Effector memory CD8-positive, alpha-beta T cell (primary cell): Measurements from ENCODE around the gene IQCC.
A peak's percentile ranks its signal among the peaks of the same experiment; 100 is the strongest.

Experiments
- ATAC-seq: fragments of 150-1000 bp; cut with Tn5 transposase; replicated peaks from 2 replicates; pipeline ENCODE4 v1.10.0; 2021; ENCODE audit warnings: mild to moderate bottlenecking, moderate library complexity
- DNase-seq, 3 experiments: peaks; one replicate each; pipeline ENCODE4 v3.0.0; 2021
- H3K27ac Mint-ChIP-seq, 2 donors: one replicate each; pipeline ENCODE4 v1.8.0; 2022; ENCODE audit warnings: mild to moderate bottlenecking in 2 of 2, mixed read lengths in 2 of 2, moderate library complexity in 2 of 2
- H3K27me3 Mint-ChIP-seq, 2 donors: one replicate each; pipeline ENCODE4 v1.8.0; 2022; ENCODE audit warnings: mixed read lengths in 2 of 2
- H3K36me3 Mint-ChIP-seq: one replicate; pipeline ENCODE4 v1.8.0; 2022; ENCODE audit warnings: mild to moderate bottlenecking, moderate library complexity, mixed read lengths; ENCODE audit not compliant: insufficient read depth
- H3K4me1 Mint-ChIP-seq, 2 donors: one replicate each; pipeline ENCODE4 v1.8.0; 2022; ENCODE audit warnings: low read depth in 2 of 2, mixed read lengths in 2 of 2
- H3K4me3 Mint-ChIP-seq, 2 donors: one replicate each; pipeline ENCODE4 v1.8.0; 2022; ENCODE audit warnings: mild to moderate bottlenecking in 2 of 2, mixed read lengths in 2 of 2, moderate library complexity in 2 of 2
- H3K9me3 Mint-ChIP-seq, 2 donors: one replicate each; pipeline ENCODE4 v1.8.0; 2022; ENCODE audit warnings: mixed read lengths in 2 of 2

Gene IQCC

DNA sequence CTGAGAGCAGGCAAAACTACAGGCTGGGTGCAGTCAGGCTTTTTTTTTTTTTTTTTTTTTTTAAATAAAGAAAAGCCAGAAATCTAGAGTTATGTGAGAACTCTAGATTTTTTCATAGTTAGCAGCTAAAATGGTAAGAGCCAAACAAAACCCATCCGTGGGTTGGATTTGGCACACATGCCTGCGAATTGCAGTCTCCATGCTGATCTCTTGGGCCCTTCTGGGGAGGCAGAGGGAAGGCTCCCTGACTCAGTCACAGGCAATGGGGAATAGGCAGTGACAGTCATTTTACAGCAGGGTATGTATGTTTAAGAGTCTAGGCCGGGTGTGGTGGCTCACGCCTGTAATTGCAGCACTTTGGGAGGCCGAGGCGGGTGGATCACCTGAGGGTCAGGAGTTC lies 23.4 kb upstream of the IQCC start:
- H3K4me3 Mint-ChIP-seq: peak overlapping the region in 1 of 2 donors; percentile 3
- ATAC-seq (no peak), DNase-seq (no peak)
- H3K9me3 Mint-ChIP-seq: no peaks in the 10 kb centered on the region
- peaks cover 40 to 42% of the 10 kb centered on the region in 2 donors for H3K4me1 Mint-ChIP-seq
- H3K27ac Mint-ChIP-seq: peak overlapping the region in 1 of 2 donors; percentile 29
- H3K36me3 Mint-ChIP-seq: peaks cover 65% of the 10 kb centered on the region
- no peaks in the 10 kb centered on the region for H3K27me3 Mint-ChIP-seq

DNA sequence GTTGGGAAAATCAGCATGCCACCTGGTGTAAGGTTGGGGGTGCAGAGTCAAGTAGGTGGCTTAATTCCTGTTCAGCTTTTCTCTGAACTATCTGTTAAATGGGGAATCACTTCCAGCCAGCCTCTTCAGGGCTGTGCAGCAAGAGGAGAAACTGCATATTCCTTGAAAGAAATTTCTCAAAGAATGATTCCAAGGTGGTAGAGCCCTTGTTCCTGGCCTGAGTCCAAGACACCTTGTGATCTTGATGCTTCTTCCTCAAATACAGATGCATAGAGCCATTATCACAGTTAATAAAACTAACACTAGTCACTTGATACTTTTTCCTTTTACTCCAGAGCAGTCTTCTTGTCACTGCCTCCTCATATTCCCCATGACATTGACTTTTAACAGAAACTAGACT lies 20.8 kb upstream of the IQCC start:
- Mint-ChIP-seq H3K9me3 (no peaks in the 10 kb centered on the region), H3K27ac (no peak overlapping the region), H3K36me3 (peaks cover 84% of the 10 kb centered on the region), H3K4me3 (no peak overlapping the region), H3K27me3 (no peaks in the 10 kb centered on the region), H3K4me1 (peaks cover 32 to 42% of the 10 kb centered on the region in 2 donors)
- ATAC-seq: no peak
- no peak for DNase-seq

DNA sequence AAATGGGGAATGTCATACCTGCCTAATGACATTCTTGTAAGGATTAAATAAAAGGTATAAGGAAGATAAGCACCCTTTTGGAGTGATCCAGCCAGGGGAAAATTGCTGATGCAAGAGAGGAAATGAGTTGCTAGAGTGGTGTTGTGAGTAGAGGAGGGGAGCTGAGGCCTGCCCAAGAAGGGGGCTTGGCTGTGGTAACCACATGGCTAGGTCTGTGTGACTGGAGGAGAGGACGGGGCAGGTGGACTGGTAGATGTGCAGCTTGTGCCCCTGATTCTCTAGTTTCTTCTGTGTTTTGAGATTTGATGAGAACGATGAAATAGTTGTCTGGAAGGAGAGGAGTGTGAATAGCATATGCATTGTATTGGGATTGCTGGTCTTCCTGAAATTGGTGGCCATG lies 19.4 kb upstream of the IQCC start:
- no peak overlapping the region for H3K27ac Mint-ChIP-seq
- H3K4me3 Mint-ChIP-seq: no peak overlapping the region
- no peak for ATAC-seq
- no peak for DNase-seq
- H3K27me3 Mint-ChIP-seq: no peaks in the 10 kb centered on the region
- H3K4me1 Mint-ChIP-seq: peaks cover 21 to 31% of the 10 kb centered on the region in 2 donors
- no peaks in the 10 kb centered on the region for H3K9me3 Mint-ChIP-seq
- H3K36me3 Mint-ChIP-seq: peaks cover 81% of the 10 kb centered on the region

DNA sequence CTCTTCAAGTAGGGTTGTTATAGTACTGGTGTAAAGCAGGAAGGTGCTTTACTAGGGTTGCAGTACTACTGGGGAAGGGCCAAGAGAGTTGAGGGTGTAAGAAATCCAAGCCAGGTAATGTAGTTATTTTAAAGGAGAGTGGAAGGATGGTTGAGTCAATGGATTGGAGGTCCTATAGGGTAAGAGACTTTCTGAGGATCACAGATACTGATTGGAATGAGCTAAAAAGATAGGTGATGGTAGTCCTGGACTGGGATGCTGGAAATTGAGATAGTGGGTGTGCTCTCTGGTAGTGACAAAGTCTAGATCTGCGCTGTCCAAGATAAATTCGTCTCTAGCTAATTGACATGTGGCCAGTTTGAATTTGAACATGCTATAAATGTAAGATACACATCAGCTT lies 19.0 kb upstream of the IQCC start:
- Mint-ChIP-seq H3K9me3 (no peaks in the 10 kb centered on the region), H3K4me1 (peaks cover 17 to 27% of the 10 kb centered on the region in 2 donors), H3K27me3 (no peaks in the 10 kb centered on the region), H3K27ac (no peak overlapping the region), H3K36me3 (peaks cover 81% of the 10 kb centered on the region), H3K4me3 (no peak overlapping the region)
- DNase-seq: no peak
- ATAC-seq: no peak

DNA sequence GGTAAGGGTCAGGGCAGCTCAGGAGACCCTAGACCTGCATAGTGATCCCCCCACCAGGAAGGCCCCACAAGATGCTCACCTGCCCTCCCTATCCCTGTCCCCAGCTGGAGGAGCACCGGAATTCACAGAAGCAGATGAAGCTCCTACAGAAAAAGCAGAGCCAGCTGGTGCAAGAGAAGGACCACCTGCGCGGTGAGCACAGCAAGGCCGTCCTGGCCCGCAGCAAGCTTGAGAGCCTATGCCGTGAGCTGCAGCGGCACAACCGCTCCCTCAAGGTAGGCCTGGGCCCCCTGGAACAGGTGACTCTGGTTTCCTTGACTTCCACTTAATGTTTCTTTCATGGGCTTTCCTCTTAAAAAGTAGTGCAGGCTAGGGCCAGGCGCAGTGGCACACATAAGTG lies 17.6 kb upstream of the IQCC start:
- Mint-ChIP-seq H3K27me3 (no peaks in the 10 kb centered on the region), H3K27ac (no peak overlapping the region), H3K36me3 (peaks cover 82% of the 10 kb centered on the region), H3K4me1 (peaks cover 13 to 21% of the 10 kb centered on the region in 2 donors), H3K9me3 (no peaks in the 10 kb centered on the region), H3K4me3 (no peak overlapping the region)
- ATAC-seq (no peak), DNase-seq (no peak)

DNA sequence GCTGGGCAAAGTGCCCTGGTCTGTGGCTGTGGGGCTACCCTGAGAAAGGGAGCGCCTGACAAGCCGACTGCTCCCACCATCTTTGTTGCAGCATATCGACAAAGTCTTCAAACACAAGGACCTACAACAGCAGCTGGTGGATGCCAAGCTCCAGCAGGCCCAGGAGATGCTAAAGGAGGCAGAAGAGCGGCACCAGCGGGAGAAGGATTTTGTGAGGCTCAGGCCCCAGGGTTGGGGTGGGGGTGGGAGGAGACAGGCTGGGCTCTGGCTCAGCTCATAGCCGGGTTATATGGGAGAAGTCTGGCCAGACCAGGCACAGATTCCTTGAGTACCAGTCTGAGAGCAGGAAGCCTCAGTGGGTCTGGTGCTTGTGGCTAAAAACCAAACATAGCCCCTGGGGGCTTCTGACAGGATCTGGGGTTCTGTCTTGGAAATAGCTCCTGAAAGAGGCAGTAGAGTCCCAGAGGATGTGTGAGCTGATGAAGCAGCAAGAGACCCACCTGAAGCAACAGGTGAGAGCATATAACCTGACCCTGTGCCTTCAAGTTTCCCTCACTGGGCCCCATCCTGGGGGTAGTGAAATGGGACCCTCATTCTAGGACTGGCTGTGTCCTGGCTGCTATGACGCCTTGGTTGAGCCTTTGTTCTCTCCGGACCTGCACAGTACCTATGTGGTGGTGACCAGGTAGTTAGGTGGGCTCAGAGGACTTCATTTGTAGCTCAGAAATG lies 13.1 kb upstream of the IQCC start:
- H3K4me3 Mint-ChIP-seq: no peak overlapping the region
- peaks cover 70% of the 10 kb centered on the region for H3K36me3 Mint-ChIP-seq
- no peaks in the 10 kb centered on the region for H3K27me3 Mint-ChIP-seq
- ATAC-seq (no peak), DNase-seq (no peak)
- H3K9me3 Mint-ChIP-seq: no peaks in the 10 kb centered on the region
- H3K4me1 Mint-ChIP-seq: peaks cover 23 to 28% of the 10 kb centered on the region in 2 donors
- peak overlapping the region in 1 of 2 donors; percentile 41 for H3K27ac Mint-ChIP-seq

DNA sequence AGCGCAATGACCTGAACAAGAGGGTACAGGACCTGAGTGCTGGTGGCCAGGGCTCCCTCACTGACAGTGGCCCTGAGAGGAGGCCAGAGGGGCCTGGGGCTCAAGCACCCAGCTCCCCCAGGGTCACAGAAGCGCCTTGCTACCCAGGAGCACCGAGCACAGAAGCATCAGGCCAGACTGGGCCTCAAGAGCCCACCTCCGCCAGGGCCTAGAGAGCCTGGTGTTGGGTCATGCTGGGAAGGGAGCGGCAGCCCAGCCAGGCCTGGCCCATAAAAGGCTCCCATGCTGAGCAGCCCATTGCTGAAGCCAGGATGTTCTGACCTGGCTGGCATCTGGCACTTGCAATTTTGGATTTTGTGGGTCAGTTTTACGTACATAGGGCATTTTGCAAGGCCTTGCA lies 10.5 kb upstream of the IQCC start:
- DNase-seq (no peak), ATAC-seq (no peak)
- peaks cover 44% of the 10 kb centered on the region for H3K36me3 Mint-ChIP-seq
- H3K4me3 Mint-ChIP-seq: no peak overlapping the region
- peaks cover 33 to 39% of the 10 kb centered on the region in 2 donors for H3K4me1 Mint-ChIP-seq
- H3K27me3 Mint-ChIP-seq: no peaks in the 10 kb centered on the region
- H3K9me3 Mint-ChIP-seq: no peaks in the 10 kb centered on the region
- no peak overlapping the region for H3K27ac Mint-ChIP-seq

DNA sequence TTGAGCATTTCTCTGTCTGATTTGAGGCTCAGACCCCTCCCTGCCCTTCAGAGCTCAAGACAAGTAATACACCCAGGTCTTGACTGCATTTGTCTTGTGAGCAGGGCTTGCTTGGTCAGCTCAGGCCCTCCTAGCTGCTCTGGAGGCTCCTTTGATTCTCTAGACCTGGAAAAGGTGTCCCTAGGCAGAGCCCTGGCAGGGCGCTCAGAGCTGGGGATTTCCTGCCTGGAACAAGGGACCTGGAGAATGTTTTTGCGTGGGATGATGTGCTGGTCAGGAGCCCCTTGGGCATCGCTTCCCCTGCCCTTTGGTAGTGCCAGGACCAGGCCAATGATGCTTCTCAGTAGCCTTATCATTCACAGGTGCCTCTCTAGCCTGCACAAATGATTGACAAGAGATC lies 9.9 kb upstream of the IQCC start:
- Mint-ChIP-seq H3K27me3 (no peaks in the 10 kb centered on the region), H3K9me3 (no peaks in the 10 kb centered on the region), H3K4me1 (peaks cover 38 to 44% of the 10 kb centered on the region in 2 donors), H3K27ac (no peak overlapping the region), H3K4me3 (peak overlapping the region; percentile 55 to 62), H3K36me3 (peaks cover 44% of the 10 kb centered on the region)
- DNase-seq: no peak
- no peak for ATAC-seq

DNA sequence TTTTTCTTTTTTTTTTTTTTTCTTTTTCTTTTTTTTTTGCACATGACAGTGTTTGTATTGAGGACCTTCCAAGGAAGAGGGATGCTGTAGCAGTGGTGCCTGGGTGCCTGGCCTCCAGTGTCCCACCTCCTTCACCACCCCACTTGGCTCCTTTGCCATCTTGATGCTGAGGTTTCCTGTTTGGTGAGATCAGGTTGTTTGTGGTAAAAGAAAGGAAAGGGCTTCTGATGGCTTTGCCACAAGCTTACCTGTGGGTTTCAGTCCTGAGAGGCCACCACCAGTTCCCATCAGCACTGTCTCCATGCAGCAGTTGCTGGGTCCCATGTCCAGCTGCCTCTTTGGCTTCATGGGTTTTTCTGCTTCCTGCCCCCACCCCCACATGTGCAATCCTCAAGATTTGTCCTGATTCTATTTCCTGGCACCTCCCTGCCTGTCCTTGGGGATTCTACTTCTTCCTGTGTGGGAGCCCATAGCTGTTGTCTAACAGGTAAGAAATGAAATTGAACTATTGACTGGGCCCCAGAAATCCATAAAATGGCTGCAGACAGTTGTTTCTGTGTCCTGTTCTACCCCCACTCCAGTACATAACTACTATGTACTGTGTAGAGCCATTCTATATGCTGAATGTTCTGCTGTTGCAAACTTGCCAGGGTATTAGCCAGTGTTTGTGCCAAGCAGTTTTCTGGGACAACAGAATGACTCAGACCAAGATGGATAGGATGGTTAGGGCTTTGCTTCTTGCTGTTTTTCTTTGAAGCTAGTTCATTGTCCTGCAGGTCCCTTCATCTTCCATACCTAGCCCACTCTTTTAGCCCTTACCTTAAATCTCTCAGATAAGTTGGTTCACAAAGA lies 9.3 kb upstream of the IQCC start:
- Mint-ChIP-seq H3K36me3 (peaks cover 41% of the 10 kb centered on the region), H3K9me3 (no peaks in the 10 kb centered on the region), H3K27me3 (no peaks in the 10 kb centered on the region), H3K4me1 (peaks cover 38 to 46% of the 10 kb centered on the region in 2 donors), H3K4me3 (peak overlapping the region; percentile 55 to 62), H3K27ac (peak overlapping the region; percentile 81 to 94)
- peak in 1 of 3 experiments; percentile 11 for DNase-seq
- ATAC-seq: peak; percentile 51

DNA sequence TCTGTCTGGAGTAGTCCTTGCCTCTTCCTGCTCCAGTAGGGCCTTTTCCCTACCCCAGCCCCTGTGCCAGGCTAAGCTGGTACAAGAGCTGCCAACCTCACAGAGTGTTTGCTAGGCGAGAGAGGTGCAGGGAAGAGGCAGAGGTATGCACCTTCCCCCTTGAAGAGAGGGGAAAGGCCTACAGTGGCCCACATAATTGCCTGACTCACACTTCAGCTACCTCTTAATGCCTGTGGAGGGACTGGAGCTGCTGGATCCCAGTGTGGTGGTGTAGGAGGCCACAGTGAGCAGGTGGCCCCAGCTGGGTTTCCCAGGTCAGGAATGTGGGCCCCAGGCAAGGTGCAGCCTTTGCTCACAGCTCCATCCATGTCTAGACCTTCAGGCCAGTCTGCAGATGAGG lies 8.4 kb upstream of the IQCC start:
- peaks cover 41% of the 10 kb centered on the region for H3K36me3 Mint-ChIP-seq
- peak overlapping the region in 1 of 2 donors; percentile 82 for H3K27ac Mint-ChIP-seq
- DNase-seq (no peak), ATAC-seq (no peak)
- H3K27me3 Mint-ChIP-seq: no peaks in the 10 kb centered on the region
- H3K9me3 Mint-ChIP-seq: no peaks in the 10 kb centered on the region
- peaks cover 47 to 51% of the 10 kb centered on the region in 2 donors for H3K4me1 Mint-ChIP-seq
- H3K4me3 Mint-ChIP-seq: no peak overlapping the region

DNA sequence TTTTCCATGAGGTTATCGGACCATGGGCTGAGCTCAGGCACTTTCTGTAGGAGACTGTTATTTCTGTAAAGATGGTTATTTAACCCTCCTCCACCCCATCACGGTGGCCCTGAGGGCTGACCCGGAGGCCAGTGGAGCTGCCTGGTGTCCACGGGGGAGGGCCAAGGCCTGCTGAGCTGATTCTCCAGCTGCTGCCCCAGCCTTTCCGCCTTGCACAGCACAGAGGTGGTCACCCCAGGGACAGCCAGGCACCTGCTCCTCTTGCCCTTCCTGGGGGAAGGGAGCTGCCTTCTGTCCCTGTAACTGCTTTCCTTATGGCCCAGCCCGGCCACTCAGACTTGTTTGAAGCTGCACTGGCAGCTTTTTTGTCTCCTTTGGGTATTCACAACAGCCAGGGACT lies 7.6 kb upstream of the IQCC start:
- ATAC-seq (no peak), DNase-seq (no peak)
- H3K36me3 Mint-ChIP-seq: peaks cover 37% of the 10 kb centered on the region
- peaks cover 52 to 57% of the 10 kb centered on the region in 2 donors for H3K4me1 Mint-ChIP-seq
- H3K9me3 Mint-ChIP-seq: no peaks in the 10 kb centered on the region
- no peak overlapping the region for H3K4me3 Mint-ChIP-seq
- peak overlapping the region in 1 of 2 donors; percentile 52 for H3K27ac Mint-ChIP-seq
- no peaks in the 10 kb centered on the region for H3K27me3 Mint-ChIP-seq

DNA sequence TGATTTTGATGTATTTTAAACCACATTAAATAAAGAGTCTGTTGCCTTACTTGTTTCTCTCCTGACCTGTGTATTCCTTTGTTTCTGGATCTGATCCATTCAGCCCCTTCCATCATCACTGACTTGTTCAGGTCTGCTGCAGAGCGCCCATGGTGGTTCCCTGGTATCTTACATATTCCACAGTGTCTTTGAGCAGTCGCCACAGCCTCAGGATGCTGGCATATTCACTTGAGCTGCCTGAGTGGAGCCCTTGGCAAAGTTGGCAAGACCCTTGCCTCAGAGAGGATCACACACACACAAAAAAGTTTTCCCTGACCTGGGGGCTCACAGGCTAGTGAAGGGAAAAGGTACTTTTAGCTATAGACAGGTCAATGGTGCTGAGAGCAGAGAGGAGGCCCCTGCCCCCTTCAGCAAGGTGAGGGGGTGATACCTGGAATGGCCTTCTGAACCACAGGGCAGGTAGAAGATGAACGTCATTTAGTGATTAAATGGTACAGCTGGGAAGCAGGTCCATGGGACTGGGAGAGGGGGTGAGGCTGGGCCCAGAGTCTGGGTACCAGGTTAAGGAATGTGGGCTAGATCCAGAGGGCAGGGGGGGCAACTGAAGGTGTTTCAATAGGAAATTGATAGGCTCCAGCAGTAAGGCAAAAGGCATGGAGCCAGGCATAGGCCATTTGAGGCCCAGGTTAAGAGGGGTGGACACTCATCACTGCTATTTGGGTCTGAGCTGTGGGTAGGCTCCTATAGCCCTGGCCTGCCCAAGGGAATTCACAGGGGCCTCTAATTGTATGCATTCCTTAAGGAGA lies 7.0 kb upstream of the IQCC start:
- Mint-ChIP-seq H3K9me3 (no peaks in the 10 kb centered on the region), H3K4me3 (peak overlapping the region in 1 of 2 donors; percentile 43), H3K36me3 (peaks cover 34% of the 10 kb centered on the region), H3K27me3 (no peaks in the 10 kb centered on the region), H3K27ac (peak overlapping the region in 1 of 2 donors; percentile 52), H3K4me1 (peaks cover 53 to 57% of the 10 kb centered on the region in 2 donors)
- no peak for ATAC-seq
- no peak for DNase-seq

DNA sequence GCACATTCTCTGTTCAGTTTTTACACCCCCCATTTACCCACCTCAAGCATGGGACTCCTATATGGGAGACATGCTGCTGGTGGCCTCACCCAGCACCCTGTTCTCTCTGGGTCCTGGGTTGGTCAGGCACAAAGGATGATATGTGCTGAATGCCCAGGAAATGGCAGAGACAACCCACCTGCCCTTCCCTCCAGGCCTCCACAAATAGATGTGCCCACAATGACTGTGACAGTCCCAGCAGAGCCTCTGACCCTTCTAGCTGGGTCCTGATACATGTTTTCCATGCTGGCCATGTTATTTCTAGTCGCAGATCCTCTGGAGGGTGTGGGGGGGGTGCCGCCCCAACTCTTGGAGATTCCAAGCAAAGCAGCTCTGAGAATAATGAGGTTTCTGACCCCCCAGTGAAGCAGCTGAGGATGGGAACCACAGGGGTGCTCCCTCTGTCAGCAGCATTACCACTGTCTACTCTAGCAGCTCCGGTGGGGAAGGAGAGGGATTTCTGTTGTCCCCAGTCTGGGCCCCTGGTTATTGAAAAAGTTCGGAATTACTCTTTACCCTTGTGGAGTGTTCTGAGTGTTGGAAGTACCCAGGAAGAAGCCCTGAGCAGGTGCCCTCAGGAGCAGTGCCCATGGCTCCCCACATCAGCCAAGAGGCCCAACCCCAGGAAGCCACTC lies 6.3 kb upstream of the IQCC start:
- no peak for ATAC-seq
- peak overlapping the region in 1 of 2 donors; percentile 94 for H3K27ac Mint-ChIP-seq
- peaks cover 55 to 60% of the 10 kb centered on the region in 2 donors for H3K4me1 Mint-ChIP-seq
- no peaks in the 10 kb centered on the region for H3K9me3 Mint-ChIP-seq
- H3K4me3 Mint-ChIP-seq: peak overlapping the region in 1 of 2 donors; percentile 14
- DNase-seq: no peak
- H3K27me3 Mint-ChIP-seq: no peaks in the 10 kb centered on the region
- peaks cover 30% of the 10 kb centered on the region for H3K36me3 Mint-ChIP-seq
